CD4-positive, CD25-positive, alpha-beta regulatory T cell (primary cell): ENCODE data around the gene AFAP1L2. TPM values are rescaled to one million over a fixed set of nuclear protein-coding genes. Genes with fewer than 3 reads are reported as not detected.

Experiments
- ATAC-seq, 2 donors: fragments of 150-1000 bp; cut with Tn5 transposase; one replicate each; pipeline ENCODE4 v1.10.0; 2021; ENCODE audit warnings: low read depth in 2 of 2, moderate number of reproducible peaks in 2 of 2, moderate library complexity in 1 of 2
- DNase-seq, 3 donors: peaks; one replicate each; pipeline versions ENCODE4 v3.0.0 to v3.0.0-alpha.2; 2012 to 2022; ENCODE audit warnings: mixed read lengths in 1 of 3
- H3K27ac ChIP-seq: one replicate; pipeline ENCODE4 v1.7.0; 2013; ENCODE audit warnings: mild to moderate bottlenecking, low read length; ENCODE audit not compliant: insufficient read depth, poor library complexity, severe bottlenecking
- H3K27me3 ChIP-seq: one replicate; pipeline ENCODE4 v1.7.0; 2013; ENCODE audit warnings: low read length; ENCODE audit not compliant: control insufficient read depth, insufficient read depth
- H3K36me3 ChIP-seq: one replicate; pipeline ENCODE4 v1.7.0; 2013; ENCODE audit warnings: mild to moderate bottlenecking, low read length, moderate library complexity; ENCODE audit not compliant: control insufficient read depth, insufficient read depth
- H3K4me1 ChIP-seq: 2 replicates; pipeline ENCODE4 v1.7.0; 2013; ENCODE audit warnings: mild to moderate bottlenecking, low read length; ENCODE audit not compliant: insufficient read depth, control insufficient read depth, poor library complexity, severe bottlenecking
- H3K4me3 ChIP-seq: one replicate; pipeline ENCODE4 v1.7.0; 2013; ENCODE audit warnings: low read depth, mild to moderate bottlenecking, low read length, moderate library complexity
- H3K9me3 ChIP-seq, 2 experiments: 1 replicate in 1 of 2; 2 replicates in 1 of 2; pipeline ENCODE4 v1.7.0; 2013; ENCODE audit warnings: low read length in 2 of 2, mild to moderate bottlenecking in 1 of 2, moderate library complexity in 1 of 2; ENCODE audit not compliant: control insufficient read depth in 2 of 2
- H3K27ac Mint-ChIP-seq, 3 donors: one replicate each; pipeline ENCODE4 v1.8.0; 2020 to 2022; ENCODE audit warnings: mild to moderate bottlenecking in 3 of 3, mixed read lengths in 3 of 3, moderate library complexity in 2 of 3
- H3K27me3 Mint-ChIP-seq: one replicate; pipeline ENCODE4 v1.8.0; 2022; ENCODE audit warnings: mild to moderate bottlenecking, mixed read lengths
- H3K36me3 Mint-ChIP-seq: one replicate; pipeline ENCODE4 v1.8.0; 2020; ENCODE audit warnings: mixed read lengths
- H3K4me1 Mint-ChIP-seq, 4 donors: one replicate each; pipeline ENCODE4 v1.8.0; 2020 to 2022; ENCODE audit warnings: mixed read lengths in 4 of 4, mild to moderate bottlenecking in 1 of 4
- H3K4me3 Mint-ChIP-seq, 4 donors: one replicate each; pipeline ENCODE4 v1.8.0; 2020 to 2022; ENCODE audit warnings: mild to moderate bottlenecking in 4 of 4, mixed read lengths in 4 of 4, moderate library complexity in 3 of 4
- H3K9me3 Mint-ChIP-seq, 7 donors: one replicate each; pipeline ENCODE4 v1.8.0; 2020 to 2022; ENCODE audit warnings: mixed read lengths in 7 of 7, mild to moderate bottlenecking in 3 of 7, moderate library complexity in 2 of 7
- polyA plus RNA-seq, 4 donors: library from polyadenylated mRNA; unstranded; fragments of 300-500 nt; fragmentation: Illumina TruSeq; gene quantifications; one replicate each; pipeline ENCODE4 v1.2.3, GENCODE V29; 2021
- total RNA-seq: library from RNA; stranded (reverse); gene quantifications from one replicate; pipeline ENCODE4 v1.2.3, GENCODE V29; 2022

Gene AFAP1L2
- total and polyA plus RNA-seq, 5 donors from 2014 or later, result 1.1 to 4.6 (median 3.0) TPM

- H3K36me3 ChIP-seq, result no peaks in the 10 kb centered on the region
- Mint-ChIP-seq H3K27ac (no peak overlapping the region), H3K4me1 (no peaks in the 10 kb centered on the region), H3K36me3 (no peaks in the 10 kb centered on the region), H3K27me3 (peaks cover 4% of the 10 kb centered on the region), H3K4me3 (peak overlapping the region in 1 of 4 donors; percentile 14), H3K9me3 (no peaks in the 10 kb centered on the region)
- no peak overlapping the region for H3K27ac ChIP-seq
- H3K4me3 ChIP-seq, result no peak overlapping the region
- no peaks in the 10 kb centered on the region for H3K27me3 ChIP-seq
- DNase-seq (no peak), ATAC-seq (no peak)
- no peaks in the 10 kb centered on the region for H3K9me3 ChIP-seq
- no peaks in the 10 kb centered on the region for H3K4me1 ChIP-seq
Observed at GRCh38 chr10:114313866-114314265, 90.4 kb downstream of the AFAP1L2 start.

GRCh38 chr10:114313139-114313538 is 91.2 kb downstream of the AFAP1L2 start:
- H3K4me1 Mint-ChIP-seq, result no peaks in the 10 kb centered on the region
- no peak overlapping the region for H3K4me3 Mint-ChIP-seq
- no peaks in the 10 kb centered on the region for H3K9me3 Mint-ChIP-seq
- H3K4me1 ChIP-seq, result no peaks in the 10 kb centered on the region
- no peaks in the 10 kb centered on the region for H3K9me3 ChIP-seq
- H3K36me3 Mint-ChIP-seq, result no peaks in the 10 kb centered on the region
- ATAC-seq (no peak), DNase-seq (no peak)
- H3K27me3 ChIP-seq, result no peaks in the 10 kb centered on the region
- H3K27ac Mint-ChIP-seq, result no peak overlapping the region
- H3K36me3 ChIP-seq, result no peaks in the 10 kb centered on the region
- no peak overlapping the region for H3K27ac ChIP-seq
- H3K27me3 Mint-ChIP-seq, result peaks cover 4% of the 10 kb centered on the region
- H3K4me3 ChIP-seq, result no peak overlapping the region

GRCh38 chr10:114311496-114312209 is 92.6 kb downstream of the AFAP1L2 start:
- peak overlapping the region in 1 of 3 donors; percentile 9 for H3K27ac Mint-ChIP-seq
- ATAC-seq (no peak), DNase-seq (no peak)
- peaks cover 0 to 4% (median 0%) of the 10 kb centered on the region in 4 donors for H3K4me1 Mint-ChIP-seq
- H3K27me3 ChIP-seq, result no peaks in the 10 kb centered on the region
- no peak overlapping the region for H3K4me3 Mint-ChIP-seq
- no peaks in the 10 kb centered on the region for H3K36me3 Mint-ChIP-seq
- peaks cover 4% of the 10 kb centered on the region for H3K27me3 Mint-ChIP-seq
- no peaks in the 10 kb centered on the region for H3K9me3 ChIP-seq
- no peaks in the 10 kb centered on the region for H3K9me3 Mint-ChIP-seq
- no peak overlapping the region for H3K27ac ChIP-seq
- no peak overlapping the region for H3K4me3 ChIP-seq
- no peaks in the 10 kb centered on the region for H3K36me3 ChIP-seq
- no peaks in the 10 kb centered on the region for H3K4me1 ChIP-seq

GRCh38 chr10:114311023-114311422 is 93.3 kb downstream of the AFAP1L2 start:
- ATAC-seq, result no peak
- Mint-ChIP-seq H3K27ac (no peak overlapping the region), H3K4me1 (peaks cover 0 to 4% (median 0%) of the 10 kb centered on the region in 4 donors)

GRCh38 chr10:114310346-114310745 is 94.0 kb downstream of the AFAP1L2 start:
- Mint-ChIP-seq H3K36me3 (no peaks in the 10 kb centered on the region), H3K27ac (peak overlapping the region in 1 of 3 donors; percentile 49), H3K4me3 (no peak overlapping the region), H3K27me3 (peaks cover 4% of the 10 kb centered on the region), H3K4me1 (peaks cover 0 to 4% (median 0%) of the 10 kb centered on the region in 4 donors), H3K9me3 (no peaks in the 10 kb centered on the region)
- DNase-seq (no peak), ATAC-seq (no peak)
- H3K27ac ChIP-seq, result no peak overlapping the region
- H3K9me3 ChIP-seq, result no peaks in the 10 kb centered on the region
- H3K36me3 ChIP-seq, result no peaks in the 10 kb centered on the region
- no peaks in the 10 kb centered on the region for H3K4me1 ChIP-seq
- H3K27me3 ChIP-seq, result no peaks in the 10 kb centered on the region
- H3K4me3 ChIP-seq, result no peak overlapping the region

More at GRCh38 chr10:114311023-114311422, 93.3 kb downstream of the AFAP1L2 start:
- Histone ChIP-seq H3K27me3 (no peaks in the 10 kb centered on the region), H3K9me3 (no peaks in the 10 kb centered on the region), H3K4me1 (no peaks in the 10 kb centered on the region), H3K27ac (no peak overlapping the region), H3K36me3 (no peaks in the 10 kb centered on the region), H3K4me3 (no peak overlapping the region)
- peaks cover 4% of the 10 kb centered on the region for H3K27me3 Mint-ChIP-seq
- H3K36me3 Mint-ChIP-seq, result no peaks in the 10 kb centered on the region
- DNase-seq, result no peak
- H3K4me3 Mint-ChIP-seq, result no peak overlapping the region
- H3K9me3 Mint-ChIP-seq, result no peaks in the 10 kb centered on the region

GRCh38 chr10:114309364-114309651 is 95.0 kb downstream of the AFAP1L2 start:
- H3K27ac Mint-ChIP-seq, result no peak overlapping the region
- no peak overlapping the region for H3K4me3 Mint-ChIP-seq
- no peaks in the 10 kb centered on the region for H3K36me3 Mint-ChIP-seq

GRCh38 chr10:114308531-114309363 is 95.6 kb downstream of the AFAP1L2 start:
- ATAC-seq, result no peak

More at GRCh38 chr10:114309364-114309651, 95.0 kb downstream of the AFAP1L2 start:
- no peaks in the 10 kb centered on the region for H3K27me3 ChIP-seq
- no peaks in the 10 kb centered on the region for H3K36me3 ChIP-seq
- Mint-ChIP-seq H3K9me3 (no peaks in the 10 kb centered on the region), H3K4me1 (peaks cover 2 to 8% (median 3%) of the 10 kb centered on the region in 4 donors), H3K27me3 (peaks cover 4% of the 10 kb centered on the region)
- no peaks in the 10 kb centered on the region for H3K9me3 ChIP-seq
- no peak overlapping the region for H3K27ac ChIP-seq
- ATAC-seq, result no peak
- H3K4me1 ChIP-seq, result peaks cover 7% of the 10 kb centered on the region
- DNase-seq, result no peak
- no peak overlapping the region for H3K4me3 ChIP-seq

More at GRCh38 chr10:114308531-114309363, 95.6 kb downstream of the AFAP1L2 start:
- no peaks in the 10 kb centered on the region for H3K27me3 ChIP-seq
- Mint-ChIP-seq H3K9me3 (no peaks in the 10 kb centered on the region), H3K36me3 (no peaks in the 10 kb centered on the region), H3K27ac (peak overlapping the region in 1 of 3 donors; percentile 10), H3K4me1 (peaks cover 5 to 13% (median 8%) of the 10 kb centered on the region in 4 donors), H3K27me3 (peaks cover 4% of the 10 kb centered on the region), H3K4me3 (peak overlapping the region in 1 of 4 donors; percentile 7)
- H3K27ac ChIP-seq, result no peak overlapping the region
- H3K4me3 ChIP-seq, result no peak overlapping the region
- no peaks in the 10 kb centered on the region for H3K36me3 ChIP-seq
- no peaks in the 10 kb centered on the region for H3K9me3 ChIP-seq
- no peak for DNase-seq
- peaks cover 12% of the 10 kb centered on the region for H3K4me1 ChIP-seq
